HG02973 (cell line): Measurements from ENCODE around the gene PTPRN2.
"Not testable (repeated sequence)": the region's sequence is repeated elsewhere in the genome, so short reads cannot be mapped to it uniquely, and the experiment has no call there.

Experiments
- ATAC-seq: cut with Tn5 transposase; IDR thresholded peaks from one replicate; pipeline ENCODE4 v1.9.1; 2021; ENCODE audit warnings: moderate library complexity; ENCODE audit not compliant: unreplicated experiment

PTPRN2 gene

GRCh38 chr7:157562522-157563398, 1024.9 kb downstream of the PTPRN2 start:
- ATAC-seq: not testable (repeated sequence)

- ATAC-seq: no peak
These were observed 1025.7 kb downstream of the PTPRN2 start for GRCh38 chr7:157561816-157562410.

- ATAC-seq: no peak
These were observed 1026.2 kb downstream of the PTPRN2 start for GRCh38 chr7:157561523-157561785.

GRCh38 chr7:157560710-157561522, 1026.7 kb downstream of the PTPRN2 start:
- ATAC-seq: no peak

DNA sequence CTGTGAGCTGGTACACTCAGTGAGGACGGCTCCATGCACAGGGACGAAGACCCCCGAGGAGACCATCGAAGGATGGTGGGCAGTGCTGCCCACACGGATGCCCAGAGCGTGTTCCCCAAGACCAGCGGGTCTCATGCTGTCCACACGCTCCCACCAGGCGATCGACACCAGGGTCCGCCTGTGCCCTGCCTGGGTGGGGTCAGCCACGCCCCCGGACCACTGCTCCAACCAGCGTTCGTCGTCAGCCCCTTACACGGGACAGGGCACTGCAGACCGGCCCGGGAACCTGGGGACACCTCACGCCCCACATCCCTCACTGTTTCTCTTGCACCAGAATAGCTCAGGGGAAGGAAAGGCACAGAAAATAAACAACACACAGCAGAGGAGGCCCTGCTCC, 1027.4 kb downstream of the PTPRN2 start:
- no peak for ATAC-seq

GRCh38 chr7:157559596-157560257, 1027.9 kb downstream of the PTPRN2 start:
- ATAC-seq: no peak

DNA sequence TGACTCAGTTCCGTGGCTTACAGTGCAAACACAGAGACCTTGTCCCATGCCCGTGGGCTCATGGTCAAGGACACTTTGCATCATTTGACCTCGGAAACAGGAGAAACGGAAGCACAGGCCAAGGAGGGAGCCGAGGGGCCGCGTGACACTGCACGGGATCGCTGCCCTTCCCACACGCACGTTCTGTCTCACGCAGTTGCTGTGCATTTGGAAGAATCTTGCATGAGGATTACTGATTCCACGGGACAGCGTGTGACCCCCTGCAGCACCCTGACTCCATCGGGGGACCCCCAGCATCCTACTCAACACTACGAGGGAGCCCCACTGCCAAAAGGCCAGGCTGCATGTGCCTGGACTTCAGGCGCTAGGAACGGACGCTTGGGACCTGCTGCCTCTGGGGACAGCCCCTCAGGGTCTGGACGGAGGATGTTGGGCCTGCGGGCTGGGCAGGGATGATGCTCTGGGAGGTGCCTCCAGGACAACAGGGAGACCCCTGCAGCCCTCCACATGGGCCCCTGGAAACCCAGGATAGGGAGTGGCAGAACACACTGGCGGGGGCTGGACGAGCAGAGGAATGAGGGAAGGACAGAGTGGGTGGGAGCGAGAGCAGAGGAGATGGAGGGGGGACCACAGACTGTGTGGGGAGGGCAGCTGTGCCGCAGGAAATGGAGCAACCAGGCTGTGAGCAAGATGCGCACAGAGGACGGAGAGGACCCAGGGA, 1028.6 kb downstream of the PTPRN2 start:
- no peak for ATAC-seq

DNA sequence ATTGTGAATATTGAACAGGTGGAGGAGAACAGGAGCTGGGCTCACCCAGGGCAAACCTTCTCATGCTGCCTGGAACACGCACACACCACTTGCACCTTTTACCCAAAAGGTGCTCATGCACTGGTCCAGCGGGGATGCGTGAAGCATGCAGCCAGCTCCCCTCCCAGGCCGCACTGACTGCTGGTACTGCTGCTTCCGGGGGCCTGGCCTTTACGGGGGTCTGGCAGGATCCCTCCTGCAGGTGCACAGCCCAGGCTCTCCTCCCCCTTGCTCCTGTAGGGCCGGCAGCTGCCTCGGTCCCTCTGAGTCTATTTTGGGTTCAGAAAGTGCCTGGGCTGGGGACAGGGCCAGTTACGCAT, 1029.1 kb downstream of the PTPRN2 start:
- ATAC-seq: no peak

DNA sequence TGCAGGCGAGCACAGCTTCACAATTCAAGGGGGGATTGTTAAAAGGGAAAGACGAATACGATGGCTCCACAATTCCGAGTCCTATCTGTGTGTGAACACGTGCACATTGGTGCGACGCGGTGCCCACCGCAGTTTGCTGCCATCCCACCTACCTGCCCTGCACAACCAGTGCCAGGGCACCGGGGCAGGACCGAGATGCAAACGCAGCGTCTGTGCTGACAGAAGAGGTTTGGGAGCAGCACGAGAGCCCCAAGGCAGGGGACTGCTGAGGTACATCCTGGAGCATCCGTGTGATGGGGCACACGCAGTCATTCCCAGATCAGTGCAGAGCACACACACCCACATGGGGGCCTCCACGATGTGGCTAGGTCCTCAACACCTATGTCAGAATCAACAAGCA, 1029.6 kb downstream of the PTPRN2 start:
- ATAC-seq: no peak

- no peak for ATAC-seq
These were observed 1030.4 kb downstream of the PTPRN2 start for GRCh38 chr7:157557263-157557662.

DNA sequence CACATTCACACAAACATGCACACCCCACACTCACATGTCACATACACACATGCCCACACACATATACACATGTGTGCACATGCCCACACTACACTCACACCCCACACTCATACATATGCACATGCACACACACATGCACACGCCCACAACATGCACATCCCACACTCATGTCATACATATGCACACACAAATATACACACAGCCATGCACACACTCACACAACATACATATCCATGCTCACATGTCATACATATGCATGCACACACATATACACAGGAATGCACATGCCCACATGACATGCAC, 1031.0 kb downstream of the PTPRN2 start:
- ATAC-seq: no peak

- no peak for ATAC-seq
These were observed 1031.5 kb downstream of the PTPRN2 start for GRCh38 chr7:157555944-157556641.

GRCh38 chr7:157555313-157555712, 1032.3 kb downstream of the PTPRN2 start:
- ATAC-seq: no peak

DNA sequence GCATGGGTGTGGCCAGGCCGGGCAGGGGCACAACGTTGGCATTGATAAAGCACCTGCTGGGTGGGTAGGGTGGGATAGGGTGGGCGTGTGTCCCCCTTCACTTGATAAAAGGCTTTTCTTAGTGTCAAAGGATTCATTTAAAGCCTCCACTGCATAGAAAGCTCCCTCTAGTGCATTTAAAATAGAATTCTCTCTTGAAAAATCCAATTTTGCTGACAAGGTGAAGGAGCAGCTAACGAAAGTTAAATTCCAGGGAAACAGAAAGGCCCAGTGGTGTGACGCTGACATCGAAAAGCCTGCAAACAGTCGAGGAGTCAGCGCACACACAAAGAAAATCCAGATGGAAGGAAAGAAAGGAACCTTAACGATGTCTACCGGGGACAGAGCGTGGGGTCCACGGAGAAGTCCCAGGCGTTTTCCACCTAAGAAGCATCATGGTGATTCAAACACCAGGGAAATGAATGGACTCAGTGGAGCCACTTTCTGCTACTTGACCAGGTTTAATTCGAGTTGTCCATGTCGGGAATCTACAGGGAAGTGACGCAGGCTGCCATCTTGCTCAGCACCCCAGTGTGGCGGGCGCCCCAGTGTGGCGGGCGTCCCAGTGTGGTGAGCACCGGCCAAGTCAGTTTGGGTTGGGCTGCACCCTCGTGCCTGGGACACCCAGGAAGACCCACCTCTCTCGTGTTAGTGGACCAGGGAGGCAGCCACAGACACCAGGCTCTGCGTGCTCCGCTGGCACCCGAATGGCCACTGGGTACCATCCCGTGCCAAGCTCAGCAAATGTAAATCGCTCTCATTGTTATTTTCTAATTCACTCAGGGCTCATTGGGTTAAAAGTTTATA, 1033.0 kb downstream of the PTPRN2 start:
- no peak for ATAC-seq

DNA sequence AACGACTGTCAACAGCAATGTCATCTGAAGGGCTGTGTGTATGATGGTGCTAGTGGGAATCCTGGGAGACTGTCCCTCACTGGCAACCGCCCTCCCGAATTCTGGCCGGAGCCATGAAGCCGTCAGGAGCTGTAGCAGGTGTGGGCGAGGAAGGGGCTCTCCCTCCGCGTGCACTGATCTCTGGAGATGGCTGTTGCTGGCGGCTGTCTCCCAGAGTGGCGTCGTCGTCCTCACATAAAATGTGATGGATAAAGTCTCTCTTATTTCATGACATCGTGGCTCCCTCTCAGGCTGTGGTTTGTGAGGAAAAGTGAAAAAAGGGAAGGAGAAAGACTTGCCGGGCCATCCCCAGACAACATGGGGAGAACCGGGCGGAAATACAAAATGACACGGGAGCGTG, 1034.4 kb downstream of the PTPRN2 start:
- ATAC-seq: no peak

GRCh38 chr7:157552295-157552993, 1035.2 kb downstream of the PTPRN2 start:
- no peak for ATAC-seq

- ATAC-seq: no peak
These were observed 1036.1 kb downstream of the PTPRN2 start for GRCh38 chr7:157551325-157552070.
